Measurements from ENCODE around the gene GNB1L. TPM values are rescaled to one million over a fixed set of nuclear protein-coding genes. Genes with fewer than 3 reads are reported as not detected.

Gene GNB1L
- total and polyA plus RNA-seq, 9 of the 15 experiments (the other 6 are each of a cell fraction or from before 2014, with no cell fraction given) = 0.56 to 50.5 (median 10.2) TPM

DNA sequence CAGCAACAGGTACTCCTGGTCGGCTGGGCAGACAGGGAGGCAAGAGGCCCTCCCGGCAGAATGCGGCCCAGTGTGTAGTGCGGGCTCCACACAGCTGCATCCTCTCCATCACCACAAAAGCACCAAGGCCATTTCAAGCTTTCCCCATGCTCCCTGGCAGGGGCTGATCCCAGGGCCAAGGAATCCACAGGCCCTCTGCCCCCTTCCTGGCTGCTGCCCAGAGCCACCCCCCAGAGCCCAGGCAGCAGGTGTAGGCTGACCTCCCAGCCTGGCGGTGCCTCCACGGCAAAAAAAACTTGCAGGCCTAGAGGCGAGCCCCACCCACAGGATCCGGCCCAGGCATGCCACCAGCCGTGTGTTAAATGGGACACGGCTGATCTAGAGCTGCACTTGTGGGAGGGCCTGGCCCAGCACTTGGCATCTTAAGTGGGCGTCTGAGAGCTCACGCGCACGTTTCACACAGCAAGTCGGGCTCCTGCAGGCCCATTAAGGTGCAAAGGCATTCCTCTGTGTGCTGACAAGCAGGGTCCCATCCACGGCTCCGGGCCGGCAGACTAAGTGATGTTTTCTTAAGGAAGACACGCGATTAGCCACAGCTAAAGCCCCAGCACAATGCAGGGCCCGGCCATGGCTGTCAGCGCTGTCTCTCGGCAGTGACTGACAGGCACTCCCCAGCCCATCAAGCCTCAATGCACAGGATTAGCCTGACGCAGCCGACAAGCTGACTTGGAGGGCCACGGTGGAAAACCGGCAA, 19.8 kb upstream of the GNB1L start (continued):
- TF ChIP-seq, protein P1, sequence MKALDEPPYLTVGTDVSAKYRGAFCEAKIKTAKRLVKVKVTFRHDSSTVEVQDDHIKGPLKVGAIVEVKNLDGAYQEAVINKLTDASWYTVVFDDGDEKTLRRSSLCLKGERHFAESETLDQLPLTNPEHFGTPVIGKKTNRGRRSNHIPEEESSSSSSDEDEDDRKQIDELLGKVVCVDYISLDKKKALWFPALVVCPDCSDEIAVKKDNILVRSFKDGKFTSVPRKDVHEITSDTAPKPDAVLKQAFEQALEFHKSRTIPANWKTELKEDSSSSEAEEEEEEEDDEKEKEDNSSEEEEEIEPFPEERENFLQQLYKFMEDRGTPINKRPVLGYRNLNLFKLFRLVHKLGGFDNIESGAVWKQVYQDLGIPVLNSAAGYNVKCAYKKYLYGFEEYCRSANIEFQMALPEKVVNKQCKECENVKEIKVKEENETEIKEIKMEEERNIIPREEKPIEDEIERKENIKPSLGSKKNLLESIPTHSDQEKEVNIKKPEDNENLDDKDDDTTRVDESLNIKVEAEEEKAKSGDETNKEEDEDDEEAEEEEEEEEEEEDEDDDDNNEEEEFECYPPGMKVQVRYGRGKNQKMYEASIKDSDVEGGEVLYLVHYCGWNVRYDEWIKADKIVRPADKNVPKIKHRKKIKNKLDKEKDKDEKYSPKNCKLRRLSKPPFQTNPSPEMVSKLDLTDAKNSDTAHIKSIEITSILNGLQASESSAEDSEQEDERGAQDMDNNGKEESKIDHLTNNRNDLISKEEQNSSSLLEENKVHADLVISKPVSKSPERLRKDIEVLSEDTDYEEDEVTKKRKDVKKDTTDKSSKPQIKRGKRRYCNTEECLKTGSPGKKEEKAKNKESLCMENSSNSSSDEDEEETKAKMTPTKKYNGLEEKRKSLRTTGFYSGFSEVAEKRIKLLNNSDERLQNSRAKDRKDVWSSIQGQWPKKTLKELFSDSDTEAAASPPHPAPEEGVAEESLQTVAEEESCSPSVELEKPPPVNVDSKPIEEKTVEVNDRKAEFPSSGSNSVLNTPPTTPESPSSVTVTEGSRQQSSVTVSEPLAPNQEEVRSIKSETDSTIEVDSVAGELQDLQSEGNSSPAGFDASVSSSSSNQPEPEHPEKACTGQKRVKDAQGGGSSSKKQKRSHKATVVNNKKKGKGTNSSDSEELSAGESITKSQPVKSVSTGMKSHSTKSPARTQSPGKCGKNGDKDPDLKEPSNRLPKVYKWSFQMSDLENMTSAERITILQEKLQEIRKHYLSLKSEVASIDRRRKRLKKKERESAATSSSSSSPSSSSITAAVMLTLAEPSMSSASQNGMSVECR (CRISPR knock-in tag; IDR thresholded peaks at IDR 0.05) = no peak
- TF ChIP-seq HDAC6 (IDR thresholded peaks at IDR 0.05; ENCODE audit: low read depth, low read length) (0 out of 2 replicates have a peak, but pooled peaks have one; percentile 62), YBX1 (IDR thresholded peaks at IDR 0.05) (no peak), EP300 (IDR thresholded peaks at IDR 0.05; ENCODE audit: low read length) (peak; percentile 3; the same call in 1 of the 2 replicates), ZNF780A (CRISPR knock-in tag; IDR thresholded peaks at IDR 0.05) (no peak), MEIS2 (IDR thresholded peaks at IDR 0.05; ENCODE audit: partially characterized antibody) (peak; percentile 45), XRCC4 (IDR thresholded peaks at IDR 0.05; ENCODE audit: extremely low read depth, insufficient read depth, insufficient read length) (no peak), ZNF561 (CRISPR knock-in tag; conservative IDR thresholded peaks at IDR 0.05) (0 out of 2 replicates have a peak, but pooled peaks have one; percentile 30), ZBTB7A (IDR thresholded peaks at IDR 0.05; ENCODE audit: borderline replicate concordance, control insufficient read depth, low read depth, low read length) (peak; percentile 10; the same call in 1 of the 2 replicates), MCM5 (IDR thresholded peaks at IDR 0.05; ENCODE audit: low read depth) (no peak), SMAD4 (CRISPR knock-in tag; conservative IDR thresholded peaks at IDR 0.05) (no peak)
- TF ChIP-seq, protein P2, sequence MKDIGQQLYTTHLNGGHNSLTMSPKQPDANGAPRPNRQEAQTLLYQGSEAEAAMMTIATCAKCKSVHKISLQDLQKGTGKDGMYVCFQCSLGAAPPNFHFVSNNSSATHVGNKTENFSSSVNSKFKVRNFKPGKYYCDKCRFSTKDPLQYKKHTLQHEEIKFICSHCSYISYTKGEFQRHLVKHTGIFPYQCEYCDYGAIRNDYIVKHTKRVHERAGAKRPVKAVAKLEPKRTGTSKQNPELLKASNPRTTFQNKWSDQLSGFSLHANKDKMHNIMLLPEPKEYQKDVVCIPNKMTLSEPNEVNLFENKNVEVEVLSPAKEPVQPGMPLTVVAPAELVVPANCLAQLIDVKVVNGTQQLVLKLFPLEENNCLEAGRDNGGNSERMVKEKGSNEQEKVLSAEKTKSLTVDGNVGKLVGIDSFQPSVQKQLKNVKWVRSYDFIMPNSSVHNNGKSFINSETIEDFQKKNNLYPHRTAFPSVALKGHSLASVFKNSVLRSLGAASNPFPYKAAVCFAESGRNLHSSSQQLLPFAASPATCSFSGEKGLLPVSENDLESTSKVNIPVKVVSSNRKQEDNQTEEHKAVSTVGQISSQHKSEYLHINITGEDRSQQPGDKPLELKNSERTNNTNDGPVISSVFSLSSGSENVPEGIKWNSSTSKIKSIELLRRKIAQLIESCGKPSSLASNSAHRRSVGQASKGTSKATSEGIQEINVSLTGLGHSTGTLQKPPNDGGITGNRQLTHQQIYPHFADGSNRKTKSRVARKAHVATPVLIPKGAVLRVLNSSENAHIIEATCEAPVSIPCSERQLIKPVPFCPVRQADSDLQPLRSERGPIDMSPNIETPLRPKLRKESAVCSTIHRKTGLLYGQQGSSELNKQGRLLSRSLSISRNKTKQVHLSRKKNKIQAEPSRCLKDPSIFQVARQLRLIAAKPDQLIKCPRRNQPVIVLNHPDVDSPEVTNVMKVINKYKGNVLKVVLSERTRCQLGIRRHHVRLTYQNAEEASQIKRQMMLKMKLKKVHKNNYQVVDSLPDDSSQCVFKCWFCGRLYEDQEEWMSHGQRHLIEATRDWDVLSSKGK (CRISPR knock-in tag; IDR thresholded peaks at IDR 0.05) = no peak
